Endothelial cell (in vitro differentiated cells): Measurements from ENCODE around the gene IYD. TPM values are rescaled to one million over a fixed set of nuclear protein-coding genes. Genes with fewer than 3 reads are reported as not detected.

Experiments used
- DNase-seq: peaks from one replicate; pipeline ENCODE4 v3.0.0; 2021; ENCODE audit warnings: low spot score
- H3K27ac Mint-ChIP-seq: one replicate; pipeline ENCODE4 v1.8.0; 2021; ENCODE audit warnings: mixed read lengths, inconsistent platforms; ENCODE audit not compliant: unreplicated experiment
- H3K27me3 Mint-ChIP-seq: one replicate; pipeline ENCODE4 v1.8.0; 2021; ENCODE audit warnings: mild to moderate bottlenecking, moderate library complexity, mixed read lengths, inconsistent platforms; ENCODE audit not compliant: unreplicated experiment
- H3K36me3 Mint-ChIP-seq: one replicate; pipeline ENCODE4 v1.8.0; 2021; ENCODE audit warnings: mild to moderate bottlenecking, low read depth, mixed read lengths, inconsistent platforms; ENCODE audit not compliant: unreplicated experiment
- H3K4me1 Mint-ChIP-seq: one replicate; pipeline ENCODE4 v1.8.0; 2021; ENCODE audit warnings: mild to moderate bottlenecking, mixed read lengths, inconsistent platforms; ENCODE audit not compliant: unreplicated experiment
- H3K4me3 Mint-ChIP-seq: one replicate; pipeline ENCODE4 v1.8.0; 2021; ENCODE audit warnings: mild to moderate bottlenecking, mixed read lengths, inconsistent platforms; ENCODE audit not compliant: unreplicated experiment
- H3K9me3 Mint-ChIP-seq: one replicate; pipeline ENCODE4 v1.8.0; 2021; ENCODE audit warnings: mixed read lengths, inconsistent platforms; ENCODE audit not compliant: unreplicated experiment
- total RNA-seq: library from RNA; stranded (reverse); fragmentation: NEBNext Ultra II Directional; extraction: Animal tissue kit (Norgen Biotek cat#: 25700); gene quantifications from one replicate; pipeline ENCODE4 v1.2.1, GENCODE V29; 2021; ENCODE audit not compliant: unreplicated experiment
- TF ChIP-seq, protein P1 (sequence below): fragments of 200-600 bp; sonication (generic); IDR thresholded peaks from one replicate; pipeline ENCODE4 v1.5.0; 2021; ENCODE audit warnings: antibody characterized with exemption; ENCODE audit not compliant: unreplicated experiment

IYD gene
- total RNA-seq, 1 donor from 2014 or later = not detected

DNA sequence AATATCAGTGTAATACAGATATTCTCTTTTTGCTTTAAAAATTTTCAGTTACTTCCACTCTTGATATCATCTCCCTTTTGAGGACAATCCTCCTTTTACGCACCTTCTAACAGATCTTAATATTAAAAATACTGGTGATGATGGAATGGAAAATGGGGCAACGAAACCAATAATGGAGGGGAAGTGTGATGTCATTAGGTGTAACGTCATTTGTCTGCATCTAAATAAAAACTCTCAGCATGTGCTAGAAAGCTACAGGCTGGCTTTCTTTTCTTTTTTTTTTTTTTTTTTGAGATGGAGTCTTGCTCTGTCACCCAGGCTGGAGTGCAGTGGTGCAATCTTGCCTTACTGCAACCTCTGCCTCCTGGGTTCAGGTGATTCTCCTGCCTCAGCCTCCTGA, 66.5 kb downstream of the IYD start:
- TF ChIP-seq, protein P1, sequence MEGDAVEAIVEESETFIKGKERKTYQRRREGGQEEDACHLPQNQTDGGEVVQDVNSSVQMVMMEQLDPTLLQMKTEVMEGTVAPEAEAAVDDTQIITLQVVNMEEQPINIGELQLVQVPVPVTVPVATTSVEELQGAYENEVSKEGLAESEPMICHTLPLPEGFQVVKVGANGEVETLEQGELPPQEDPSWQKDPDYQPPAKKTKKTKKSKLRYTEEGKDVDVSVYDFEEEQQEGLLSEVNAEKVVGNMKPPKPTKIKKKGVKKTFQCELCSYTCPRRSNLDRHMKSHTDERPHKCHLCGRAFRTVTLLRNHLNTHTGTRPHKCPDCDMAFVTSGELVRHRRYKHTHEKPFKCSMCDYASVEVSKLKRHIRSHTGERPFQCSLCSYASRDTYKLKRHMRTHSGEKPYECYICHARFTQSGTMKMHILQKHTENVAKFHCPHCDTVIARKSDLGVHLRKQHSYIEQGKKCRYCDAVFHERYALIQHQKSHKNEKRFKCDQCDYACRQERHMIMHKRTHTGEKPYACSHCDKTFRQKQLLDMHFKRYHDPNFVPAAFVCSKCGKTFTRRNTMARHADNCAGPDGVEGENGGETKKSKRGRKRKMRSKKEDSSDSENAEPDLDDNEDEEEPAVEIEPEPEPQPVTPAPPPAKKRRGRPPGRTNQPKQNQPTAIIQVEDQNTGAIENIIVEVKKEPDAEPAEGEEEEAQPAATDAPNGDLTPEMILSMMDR = no peak
- Mint-ChIP-seq H3K27me3 (peaks cover 4% of the 10 kb centered on the region), H3K9me3 (no peaks in the 10 kb centered on the region), H3K4me1 (peaks cover 11% of the 10 kb centered on the region), H3K36me3 (no peaks in the 10 kb centered on the region), H3K27ac (no peak overlapping the region), H3K4me3 (no peak overlapping the region)
- DNase-seq = no peak

DNA sequence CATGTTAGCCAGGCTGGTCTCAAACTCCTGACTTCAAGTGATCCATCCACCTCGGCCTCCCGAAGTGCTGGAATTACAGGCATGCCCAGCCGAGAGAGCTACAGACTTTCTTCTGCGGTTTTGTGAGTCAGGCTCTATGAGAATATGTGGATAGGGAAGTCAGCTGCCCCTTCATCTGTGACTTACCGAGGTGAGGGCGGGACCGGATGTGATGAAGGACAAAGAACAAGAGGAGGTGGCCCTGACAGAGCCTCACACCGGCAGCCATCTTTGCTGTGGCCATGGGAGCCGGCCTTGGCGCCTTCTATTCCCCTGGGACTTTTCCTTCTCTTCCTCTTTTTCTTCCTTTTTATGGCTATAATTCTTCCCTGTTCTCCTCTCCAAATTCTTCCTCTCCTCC, 67.0 kb downstream of the IYD start:
- H3K36me3 Mint-ChIP-seq = no peaks in the 10 kb centered on the region
- H3K4me1 Mint-ChIP-seq = peaks cover 11% of the 10 kb centered on the region
- DNase-seq = no peak
- peaks cover 4% of the 10 kb centered on the region for H3K27me3 Mint-ChIP-seq
- TF ChIP-seq, protein P1 = no peak
- H3K27ac Mint-ChIP-seq = peak overlapping the region; percentile 82
- no peaks in the 10 kb centered on the region for H3K9me3 Mint-ChIP-seq
- no peak overlapping the region for H3K4me3 Mint-ChIP-seq

DNA sequence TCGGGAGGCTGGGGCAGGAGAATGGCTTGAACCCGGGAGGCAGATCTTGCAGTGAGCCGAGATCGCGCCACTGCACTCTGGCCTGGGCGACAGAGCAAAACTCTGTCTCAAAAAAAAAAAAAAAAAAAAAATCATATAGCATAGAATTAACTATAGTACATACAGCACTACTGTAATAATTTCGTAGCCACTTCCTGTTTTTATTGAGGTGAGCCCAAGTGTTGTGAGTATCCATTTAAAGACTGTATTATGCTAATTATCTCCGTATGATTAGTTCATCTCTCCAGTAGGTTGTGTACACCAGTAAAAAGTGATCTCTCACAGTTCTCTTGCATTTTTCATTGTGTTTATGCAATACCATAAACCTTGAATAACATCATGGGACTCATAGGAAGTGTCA, 70.6 kb downstream of the IYD start:
- Mint-ChIP-seq H3K27ac (no peak overlapping the region), H3K4me1 (peaks cover 13% of the 10 kb centered on the region), H3K4me3 (no peak overlapping the region), H3K27me3 (no peaks in the 10 kb centered on the region), H3K9me3 (no peaks in the 10 kb centered on the region), H3K36me3 (no peaks in the 10 kb centered on the region)
- DNase-seq = no peak
- TF ChIP-seq, protein P1 = no peak

GRCh38 chr6:150443621-150444020, 74.8 kb downstream of the IYD start:
- Mint-ChIP-seq H3K4me1 (peaks cover 2% of the 10 kb centered on the region), H3K27ac (no peak overlapping the region), H3K36me3 (no peaks in the 10 kb centered on the region), H3K27me3 (peaks cover 2% of the 10 kb centered on the region), H3K4me3 (no peak overlapping the region), H3K9me3 (no peaks in the 10 kb centered on the region)
- TF ChIP-seq, protein P1 = no peak
- no peak for DNase-seq

- no peak overlapping the region for H3K4me3 Mint-ChIP-seq
- H3K36me3 Mint-ChIP-seq = no peaks in the 10 kb centered on the region
- peaks cover 2% of the 10 kb centered on the region for H3K4me1 Mint-ChIP-seq
- DNase-seq = no peak
- no peak overlapping the region for H3K27ac Mint-ChIP-seq
- H3K9me3 Mint-ChIP-seq = no peaks in the 10 kb centered on the region
- peaks cover 2% of the 10 kb centered on the region for H3K27me3 Mint-ChIP-seq
- TF ChIP-seq, protein P1 = no peak
Measured at GRCh38 chr6:150444308-150444707, 75.5 kb downstream of the IYD start.
